SJSA1 (cell line): ENCODE data around the gene HIPK2. TPM values are rescaled to one million over a fixed set of nuclear protein-coding genes. Genes with fewer than 3 reads are reported as not detected.

ENCODE experiments used
- DNase-seq, 2 experiments: peaks; one replicate each; pipeline ENCODE4 v3.0.0-alpha.2; 2015 to 2020; ENCODE audit warnings: low spot score in 2 of 2, low read depth in 1 of 2
- H3K27ac ChIP-seq: fragments of 250-450 bp; sonication (Bioruptor Pico); 2 replicates; pipeline ENCODE4 v1.5.1; 2020; ENCODE audit warnings: mild to moderate bottlenecking, moderate library complexity
- H3K27me3 ChIP-seq: fragments of 250-450 bp; sonication (Bioruptor Pico); replicated peaks from 2 replicates; pipeline ENCODE4 v1.5.1; 2020; ENCODE audit warnings: mild to moderate bottlenecking, moderate library complexity
- H3K36me3 ChIP-seq: fragments of 250-450 bp; sonication (Bioruptor Pico); 2 replicates; pipeline ENCODE4 v1.5.1; 2020; ENCODE audit warnings: mild to moderate bottlenecking
- H3K4me1 ChIP-seq: fragments of 250-450 bp; sonication (Bioruptor Pico); replicated peaks from 2 replicates; pipeline ENCODE4 v1.6.1; 2021; ENCODE audit warnings: mild to moderate bottlenecking
- H3K4me3 ChIP-seq: fragments of 250-450 bp; sonication (Bioruptor Pico); 2 replicates; pipeline ENCODE4 v1.5.1; 2020; ENCODE audit warnings: mild to moderate bottlenecking
- H3K9me3 ChIP-seq: fragments of 250-450 bp; sonication (Bioruptor Pico); replicated peaks from 2 replicates; pipeline ENCODE4 v1.5.1; 2020; ENCODE audit warnings: mild to moderate bottlenecking
- total RNA-seq: library from RNA; depleted of rRNA; stranded (reverse); fragments of >200 nt; shearing (Covaris generic); gene quantifications from 2 replicates; pipeline ENCODE4 v1.2.3, GENCODE V29; 2014; rRNA removed

HIPK2 gene
- total RNA-seq: 6.8 and 10.9 TPM in 2 replicates

DNA sequence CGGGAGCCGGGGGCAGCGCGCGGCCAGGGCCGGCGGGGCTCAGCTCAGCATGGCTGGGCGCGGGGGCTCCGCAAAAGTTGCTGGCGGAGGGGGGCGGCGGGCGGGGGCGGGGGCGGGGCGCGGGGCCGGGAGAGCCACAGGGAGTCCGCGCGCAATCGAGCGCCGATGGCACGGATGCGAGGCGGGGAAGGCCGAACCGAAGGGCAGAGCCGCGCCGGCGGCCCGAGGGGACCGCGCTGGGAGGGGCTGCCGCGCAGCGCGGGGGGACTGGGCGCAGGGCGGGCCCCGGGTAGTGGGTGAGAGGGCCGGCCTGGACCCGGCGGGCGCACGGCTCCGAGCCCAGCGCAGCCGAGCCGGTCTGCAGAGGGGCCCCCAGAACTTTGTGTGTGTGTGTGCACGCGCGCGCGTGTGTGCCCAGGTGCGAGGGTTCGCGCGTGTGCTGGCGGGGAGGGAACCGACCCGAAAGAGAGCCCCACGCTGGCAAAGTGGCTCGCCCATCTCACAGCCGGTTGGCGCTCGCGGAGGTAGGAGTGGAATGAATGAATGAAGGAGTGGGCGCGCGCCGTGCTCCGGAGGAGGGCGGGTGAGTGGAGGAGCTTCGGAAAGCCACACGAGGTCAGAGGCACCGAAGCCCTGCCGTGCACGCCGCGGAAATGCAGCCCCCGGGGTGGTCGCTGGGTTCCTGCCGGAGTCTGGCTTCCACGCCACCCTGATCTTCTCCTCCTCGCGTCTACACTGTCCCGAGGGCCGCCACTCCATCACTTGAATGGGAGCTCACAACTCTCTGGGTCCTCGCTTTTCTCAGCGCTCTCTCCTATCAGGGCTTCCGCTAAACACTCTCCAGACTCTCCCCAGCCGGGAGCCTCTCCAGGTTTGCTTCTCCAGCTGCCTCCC, at the start of gene HIPK2:
Gene HIPK2, minus strand, starts transcription at position 51 of the 894 bp plus-strand sequence. CDS start 375 bp downstream, outside the sequence.
- H3K36me3 ChIP-seq: peaks cover 10% of the 10 kb centered on the region
- H3K9me3 ChIP-seq: peaks cover 3% of the 10 kb centered on the region; the same call in 1 of the 2 replicates
- peaks cover 26% of the 10 kb centered on the region for H3K4me1 ChIP-seq
- peak; percentile 45 to 82 for DNase-seq
- peak within 1 kb of the TSS; percentile 73 for H3K27ac ChIP-seq
- H3K27me3 ChIP-seq: no peaks in the 10 kb centered on the region
- peak within 1 kb of the TSS; percentile 96 for H3K4me3 ChIP-seq

DNA sequence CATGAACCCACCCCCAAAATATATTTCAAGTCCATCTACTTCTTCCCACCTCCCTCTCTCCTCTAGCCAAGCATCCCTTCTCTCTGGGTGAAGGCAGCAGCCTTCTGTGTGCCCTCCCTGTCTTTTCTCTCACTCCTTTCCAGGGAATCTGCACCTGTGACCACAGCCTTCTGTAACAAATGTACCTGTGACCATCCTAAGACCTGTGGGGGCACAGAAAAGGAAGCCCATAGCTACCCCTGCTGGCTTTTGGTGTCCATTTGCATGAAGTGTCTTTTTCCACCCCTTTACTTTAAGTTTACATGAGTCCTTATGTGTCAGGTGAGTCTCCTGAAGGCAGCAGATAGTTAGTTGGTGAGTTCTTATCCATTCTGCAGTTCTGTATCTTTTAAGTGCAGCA, 49.2 kb upstream of the HIPK2 start:
- H3K27me3 ChIP-seq: peaks cover 2% of the 10 kb centered on the region; the same call in 1 of the 2 replicates
- H3K36me3 ChIP-seq: no peaks in the 10 kb centered on the region
- no peak overlapping the region for H3K27ac ChIP-seq
- no peak overlapping the region for H3K4me3 ChIP-seq
- H3K4me1 ChIP-seq: peaks cover 10% of the 10 kb centered on the region
- DNase-seq: no peak
- H3K9me3 ChIP-seq: no peaks in the 10 kb centered on the region

DNA sequence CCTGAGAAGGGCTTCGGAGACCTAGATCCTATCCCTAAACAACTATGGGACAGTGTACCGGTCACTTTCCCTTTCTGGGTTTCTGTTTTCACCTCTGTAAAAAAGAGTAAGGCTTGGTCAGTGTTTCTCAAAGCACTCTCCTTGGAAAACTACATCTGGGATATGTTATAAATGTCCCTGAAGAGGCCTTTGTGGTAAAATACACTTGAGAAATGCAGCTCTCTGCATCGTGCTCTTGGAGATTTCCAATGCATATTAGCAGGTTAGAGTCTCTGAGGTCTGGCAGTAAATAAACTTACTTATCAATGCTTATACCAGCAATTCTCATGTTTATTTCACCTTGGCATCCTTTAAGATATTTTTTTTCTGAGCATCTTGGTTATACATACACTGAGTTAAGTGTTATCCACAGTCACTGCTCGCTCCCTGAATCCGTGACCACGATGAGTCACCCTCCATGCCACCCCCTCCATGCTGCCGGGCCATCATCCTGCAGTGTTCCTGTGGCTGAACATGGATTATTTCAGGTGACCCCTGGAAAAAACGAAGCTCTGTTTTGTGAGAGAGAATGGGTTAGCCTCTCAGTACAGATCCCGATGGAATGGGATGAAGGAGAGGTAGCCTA, 48.0 kb upstream of the HIPK2 start:
- H3K27ac ChIP-seq: no peak overlapping the region
- peaks cover 10% of the 10 kb centered on the region for H3K4me1 ChIP-seq
- no peaks in the 10 kb centered on the region for H3K9me3 ChIP-seq
- DNase-seq: peak; percentile 6 to 51
- H3K4me3 ChIP-seq: no peak overlapping the region
- H3K36me3 ChIP-seq: no peaks in the 10 kb centered on the region
- peaks cover 2% of the 10 kb centered on the region; the same call in 1 of the 2 replicates for H3K27me3 ChIP-seq

GRCh38 chr7:139823959-139824521, 46.2 kb upstream of the HIPK2 start:
- Histone ChIP-seq H3K4me3 (no peak overlapping the region), H3K27ac (no peak overlapping the region), H3K9me3 (no peaks in the 10 kb centered on the region), H3K36me3 (no peaks in the 10 kb centered on the region), H3K27me3 (peaks cover 2% of the 10 kb centered on the region; the same call in 1 of the 2 replicates), H3K4me1 (peaks cover 5% of the 10 kb centered on the region)
- no peak for DNase-seq

DNA sequence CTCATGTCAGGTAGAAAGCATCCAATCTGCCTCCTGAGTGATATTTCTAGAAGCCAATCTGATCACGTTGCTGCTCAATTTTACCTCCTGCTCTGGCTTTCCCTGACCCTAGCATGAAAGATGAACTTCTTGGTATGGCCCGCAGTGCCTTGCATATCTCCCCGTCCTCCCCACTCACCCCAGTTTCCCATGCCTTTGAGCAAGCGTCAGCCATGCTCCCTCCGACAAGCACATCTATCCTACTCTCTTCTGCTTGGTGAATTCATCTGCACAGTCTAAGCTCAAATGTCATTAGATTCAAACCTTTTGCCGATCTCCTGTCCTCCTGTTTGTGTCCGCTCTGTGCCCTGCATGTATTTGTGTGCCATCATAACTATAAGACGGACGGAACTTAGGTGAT, 45.1 kb upstream of the HIPK2 start:
- H3K36me3 ChIP-seq: no peaks in the 10 kb centered on the region
- no peaks in the 10 kb centered on the region for H3K4me1 ChIP-seq
- H3K4me3 ChIP-seq: no peak overlapping the region
- peaks cover 2% of the 10 kb centered on the region; the same call in 1 of the 2 replicates for H3K27me3 ChIP-seq
- DNase-seq: no peak
- no peak overlapping the region for H3K27ac ChIP-seq
- H3K9me3 ChIP-seq: no peaks in the 10 kb centered on the region; the same call in 1 of the 2 replicates

DNA sequence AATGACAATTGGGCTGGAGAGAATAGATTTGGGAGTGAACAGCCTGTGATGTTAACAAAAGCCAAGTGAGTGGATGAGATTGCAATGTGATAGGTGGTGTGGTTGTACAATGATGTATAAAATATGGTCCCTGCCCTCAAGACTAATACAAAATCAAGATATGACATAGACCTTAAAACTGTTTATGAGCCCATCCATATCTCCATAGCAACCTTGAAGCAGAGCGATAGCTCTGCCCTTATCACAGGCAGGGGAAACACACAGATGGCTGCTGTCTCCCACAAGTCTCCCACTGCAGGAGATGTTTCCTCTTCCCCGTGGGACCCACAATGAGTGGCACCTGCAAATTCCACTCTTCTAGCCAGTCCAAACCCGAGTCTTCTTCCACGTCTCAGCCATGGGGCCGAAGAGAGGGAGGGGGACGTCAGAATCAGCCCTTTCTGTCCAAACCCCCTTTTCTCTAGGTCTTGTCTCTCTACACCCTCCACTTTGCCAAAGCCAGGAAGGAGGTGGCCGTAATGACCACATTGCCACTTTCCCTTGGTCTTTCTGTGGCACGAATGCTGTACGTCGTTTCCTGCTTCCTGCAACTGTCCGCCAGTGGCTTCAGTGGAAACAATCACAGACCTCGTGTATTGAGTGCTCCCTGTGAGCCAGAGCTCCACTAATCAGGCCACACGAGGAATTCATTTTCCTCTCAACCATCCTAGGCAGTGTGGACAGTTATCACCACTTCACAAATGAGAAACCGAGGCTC, 43.7 kb upstream of the HIPK2 start:
- Histone ChIP-seq H3K9me3 (no peaks in the 10 kb centered on the region; the same call in 1 of the 2 replicates), H3K27me3 (peaks cover 2% of the 10 kb centered on the region; the same call in 1 of the 2 replicates), H3K27ac (no peak overlapping the region), H3K4me3 (no peak overlapping the region), H3K36me3 (no peaks in the 10 kb centered on the region), H3K4me1 (no peaks in the 10 kb centered on the region)
- no peak for DNase-seq

- no peak overlapping the region for H3K4me3 ChIP-seq
- H3K27me3 ChIP-seq: peaks cover 2% of the 10 kb centered on the region; the same call in 1 of the 2 replicates
- H3K27ac ChIP-seq: no peak overlapping the region
- DNase-seq: no peak
- H3K9me3 ChIP-seq: no peaks in the 10 kb centered on the region; the same call in 1 of the 2 replicates
- no peaks in the 10 kb centered on the region for H3K4me1 ChIP-seq
- H3K36me3 ChIP-seq: no peaks in the 10 kb centered on the region
Observed at GRCh38 chr7:139820089-139820488, 42.3 kb upstream of the HIPK2 start.

GRCh38 chr7:139817249-139817648, 39.5 kb upstream of the HIPK2 start:
- Histone ChIP-seq H3K9me3 (no peaks in the 10 kb centered on the region; the same call in 1 of the 2 replicates), H3K36me3 (no peaks in the 10 kb centered on the region), H3K27ac (no peak overlapping the region), H3K4me3 (no peak overlapping the region), H3K27me3 (peaks cover 2% of the 10 kb centered on the region; the same call in 1 of the 2 replicates), H3K4me1 (no peaks in the 10 kb centered on the region)
- no peak for DNase-seq

GRCh38 chr7:139813689-139814088, 35.9 kb upstream of the HIPK2 start:
- no peaks in the 10 kb centered on the region for H3K27me3 ChIP-seq
- no peaks in the 10 kb centered on the region for H3K4me1 ChIP-seq
- H3K36me3 ChIP-seq: no peaks in the 10 kb centered on the region
- DNase-seq: no peak
- H3K4me3 ChIP-seq: no peak overlapping the region
- no peak overlapping the region for H3K27ac ChIP-seq
- H3K9me3 ChIP-seq: no peaks in the 10 kb centered on the region; the same call in 1 of the 2 replicates

DNA sequence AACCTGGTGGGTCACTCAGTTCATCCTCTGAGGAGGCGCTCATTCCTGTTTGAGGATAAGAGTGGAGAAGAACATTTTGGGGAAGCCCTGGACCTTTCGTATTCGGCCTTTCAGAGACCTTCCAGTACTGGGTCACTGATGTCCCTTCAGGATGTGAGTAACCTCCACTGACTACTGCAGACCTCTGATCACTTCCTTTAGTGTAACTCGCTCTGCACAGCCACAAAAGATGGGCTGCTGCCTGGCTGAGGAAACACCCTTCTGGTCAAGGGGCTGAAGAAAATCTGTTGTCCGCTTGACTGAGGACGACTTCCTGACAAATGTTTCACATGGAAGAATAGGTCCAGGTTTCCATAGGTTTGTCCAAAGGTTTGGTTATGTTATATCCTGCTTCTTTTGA, 35.4 kb upstream of the HIPK2 start:
- no peak for DNase-seq
- Histone ChIP-seq H3K36me3 (no peaks in the 10 kb centered on the region), H3K27ac (no peak overlapping the region), H3K27me3 (no peaks in the 10 kb centered on the region), H3K4me1 (no peaks in the 10 kb centered on the region), H3K4me3 (no peak overlapping the region), H3K9me3 (no peaks in the 10 kb centered on the region)

DNA sequence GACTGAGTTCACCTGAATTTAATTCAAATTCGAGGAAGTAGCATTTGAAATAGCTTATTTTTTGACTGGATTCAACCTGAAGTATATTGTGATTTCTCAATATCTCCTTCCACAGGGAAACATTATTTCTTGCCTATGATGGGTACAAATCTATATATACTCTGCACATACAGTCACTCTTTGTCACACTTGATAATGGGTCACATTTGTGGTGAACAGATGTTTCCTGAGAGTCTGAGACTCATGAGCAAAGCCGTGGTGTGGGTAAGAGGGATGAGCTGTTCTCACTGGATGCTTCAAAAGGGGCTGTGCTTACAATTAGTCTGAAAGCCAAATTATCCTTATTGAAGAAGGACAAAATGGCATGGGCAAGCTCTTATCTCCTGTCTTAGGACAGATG, 33.3 kb upstream of the HIPK2 start:
- Histone ChIP-seq H3K27me3 (no peaks in the 10 kb centered on the region), H3K4me3 (no peak overlapping the region), H3K36me3 (no peaks in the 10 kb centered on the region), H3K9me3 (no peaks in the 10 kb centered on the region), H3K27ac (no peak overlapping the region), H3K4me1 (0 out of 2 replicates have a peak, but pooled peaks cover 3% of the 10 kb centered on the region)
- no peak for DNase-seq

DNA sequence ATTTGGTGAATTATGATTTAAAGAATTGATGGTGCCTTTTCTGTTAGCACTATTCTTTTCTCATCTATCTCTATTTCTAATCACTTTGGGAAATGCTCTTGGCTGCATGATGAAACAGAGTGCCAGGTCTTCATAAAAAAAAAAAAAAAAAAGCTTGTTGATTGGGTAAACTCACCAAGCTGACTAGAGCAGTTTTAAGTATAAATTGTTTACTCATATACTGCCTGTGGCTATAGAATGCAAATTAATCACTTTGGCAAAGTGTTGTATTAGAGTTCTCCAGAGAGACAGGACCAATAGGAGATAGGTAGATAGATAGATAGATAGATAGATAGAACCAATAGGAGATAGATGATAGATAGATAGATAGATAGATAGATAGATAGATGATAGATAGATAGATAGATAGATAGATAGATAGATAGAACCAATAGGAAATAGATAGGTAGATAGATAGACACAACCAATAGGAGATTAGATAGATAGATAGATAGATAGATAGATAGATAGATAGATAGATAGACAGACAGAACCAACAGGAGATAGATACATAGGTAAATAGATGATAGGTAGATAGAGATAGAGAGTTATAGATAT, 31.1 kb upstream of the HIPK2 start:
- H3K27me3 ChIP-seq: no peaks in the 10 kb centered on the region
- no peak overlapping the region for H3K27ac ChIP-seq
- no peak for DNase-seq
- H3K4me3 ChIP-seq: no peak overlapping the region
- H3K36me3 ChIP-seq: no peaks in the 10 kb centered on the region
- H3K9me3 ChIP-seq: no peaks in the 10 kb centered on the region
- 0 out of 2 replicates have a peak, but pooled peaks cover 3% of the 10 kb centered on the region for H3K4me1 ChIP-seq

DNA sequence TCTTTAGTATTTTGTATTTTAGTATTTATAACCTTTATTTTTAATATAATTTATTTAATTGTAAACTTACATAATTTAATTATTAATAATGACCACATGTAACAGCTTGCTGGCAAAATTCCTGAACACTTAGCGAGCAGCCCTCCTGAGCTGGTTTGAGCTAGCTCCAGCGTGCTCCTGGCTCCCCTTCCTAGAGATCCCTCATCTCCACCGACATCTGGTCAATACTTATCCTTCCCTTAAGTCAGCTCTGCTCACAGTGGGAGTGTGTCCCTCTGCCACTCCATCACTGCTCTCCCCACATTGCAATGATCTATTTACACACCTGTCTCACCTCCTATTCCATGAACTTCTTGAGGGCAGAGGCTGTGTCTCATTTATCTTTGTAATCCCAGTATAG, 30.6 kb upstream of the HIPK2 start:
- H3K9me3 ChIP-seq: no peaks in the 10 kb centered on the region
- DNase-seq: no peak
- H3K27ac ChIP-seq: no peak overlapping the region
- no peaks in the 10 kb centered on the region for H3K27me3 ChIP-seq
- H3K4me3 ChIP-seq: no peak overlapping the region
- no peaks in the 10 kb centered on the region for H3K36me3 ChIP-seq
- 0 out of 2 replicates have a peak, but pooled peaks cover 3% of the 10 kb centered on the region for H3K4me1 ChIP-seq
